Fibroblast of skin of left quadriceps (primary cell): ENCODE results near the gene SPATA7.

Experiments used
- DNase-seq, 2 experiments: peaks; one replicate each; pipeline ENCODE4 v3.0.0-alpha.2; 2013; ENCODE audit warnings: low read depth in 2 of 2

The SPATA7 gene

DNA sequence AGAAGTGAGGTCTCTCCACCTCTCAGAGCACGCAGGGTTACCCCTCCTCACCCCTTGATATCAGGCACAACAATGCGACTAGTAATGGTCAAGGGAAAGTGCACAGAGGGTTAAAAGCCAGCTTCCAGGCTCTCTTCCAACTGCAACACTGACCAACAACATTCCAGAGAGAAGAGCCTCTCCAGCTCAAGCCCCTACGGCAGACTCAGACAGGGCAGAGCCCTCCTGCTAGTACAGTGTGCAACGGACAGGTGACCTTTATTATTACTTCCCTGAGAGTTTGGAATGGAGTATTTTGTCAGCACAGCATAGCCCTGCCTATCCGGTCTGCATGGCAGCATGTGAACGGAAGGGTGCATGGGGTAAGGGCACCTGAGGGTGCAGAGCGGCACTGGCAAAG is 96.3 kb downstream of the SPATA7 start:
- no peak for DNase-seq

DNA sequence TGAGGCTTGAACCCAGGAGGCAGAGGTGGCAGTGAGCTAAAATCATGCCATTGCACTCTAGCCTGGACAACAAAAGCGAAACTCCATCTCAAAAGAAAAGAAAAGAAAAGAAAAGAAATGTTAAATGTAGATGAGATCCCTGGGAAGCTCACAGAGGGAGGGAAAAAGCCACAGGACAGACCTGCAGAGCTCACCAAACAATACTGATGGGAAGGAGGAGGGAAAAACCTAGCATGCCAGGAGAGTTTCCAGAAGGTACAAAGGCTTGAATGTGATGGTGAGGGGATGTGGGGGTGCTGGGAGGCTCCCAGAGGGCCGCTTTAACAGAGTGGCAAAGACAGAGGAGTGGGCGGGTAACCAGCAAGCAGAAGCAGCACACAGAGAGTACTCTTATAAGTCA is 97.1 kb downstream of the SPATA7 start:
- no peak for DNase-seq
